WTC11 (cell line): ENCODE data around the gene ID3. TPM values are rescaled to one million over a fixed set of nuclear protein-coding genes. Genes with fewer than 3 reads are reported as not detected.

Experiments used
- ATAC-seq: fragments of 200-7000 bp; cut with Tn5 transposase; 2 replicates; pipeline ENCODE4 v1.10.0; 2021; ENCODE audit warnings: mild to moderate bottlenecking, moderate library complexity
- CTCF ChIA-PET: fragments of 300-600 bp; sonication (Branson Sonifier 250); formaldehyde crosslinking; loops from one replicate; lab custom pipeline; 2021; ENCODE audit warnings: antibody characterized with exemption; lab: Charles Lee
- POLR2A ChIA-PET: fragments of 350-600 bp; sonication (Branson Sonifier 250); formaldehyde crosslinking; loops from one replicate; lab custom pipeline; 2021; ENCODE audit warnings: antibody characterized with exemption; lab: Charles Lee
- DNase-seq: peaks from one replicate; pipeline ENCODE4 v3.0.0; 2021; ENCODE audit warnings: low spot score
- H3K27ac Mint-ChIP-seq: 2 replicates; pipeline ENCODE4 v1.8.0; 2021; ENCODE audit warnings: mixed read lengths
- H3K27me3 Mint-ChIP-seq: 2 replicates; pipeline ENCODE4 v1.8.0; 2021; ENCODE audit warnings: low read depth, mild to moderate bottlenecking, moderate library complexity, mixed read lengths
- H3K36me3 Mint-ChIP-seq: 2 replicates; pipeline ENCODE4 v1.8.0; 2021; ENCODE audit warnings: mixed read lengths
- H3K4me1 Mint-ChIP-seq: 2 replicates; pipeline ENCODE4 v1.8.0; 2022; ENCODE audit warnings: mixed read lengths
- H3K4me3 Mint-ChIP-seq: 2 replicates; pipeline ENCODE4 v1.8.0; 2021; ENCODE audit warnings: mild to moderate bottlenecking, moderate library complexity, mixed read lengths
- H3K9me3 Mint-ChIP-seq: 2 replicates; pipeline ENCODE4 v1.8.0; 2021; ENCODE audit warnings: mixed read lengths
- CDX4 ChIP-seq: fragments of 250-450 bp; sonication (Bioruptor Pico); IDR thresholded peaks from 2 replicates; pipeline ENCODE4 v1.9.0; 2021; ENCODE audit warnings: moderate library complexity, mild to moderate bottlenecking, inconsistent platforms, borderline replicate concordance
- E2F1 ChIP-seq: sonication (generic); formaldehyde crosslinking; IDR thresholded peaks from 2 replicates; pipeline ENCODE4 v1.8.0; 2022; ENCODE audit warnings: mild to moderate bottlenecking, missing genetic modification reagents
- NR2C2 ChIP-seq: sonication (generic); formaldehyde crosslinking; IDR thresholded peaks from 2 replicates; pipeline ENCODE4 v1.8.0; 2022; ENCODE audit warnings: mild to moderate bottlenecking, missing genetic modification reagents
- PRDM15 ChIP-seq: sonication (generic); formaldehyde crosslinking; IDR thresholded peaks from 2 replicates; pipeline ENCODE4 v1.8.0; 2022; ENCODE audit warnings: missing genetic modification reagents
- PRRX2 ChIP-seq: fragments of 250-450 bp; sonication (Bioruptor Pico); IDR thresholded peaks from 2 replicates; pipeline ENCODE4 v1.8.0; 2021; ENCODE audit warnings: mild to moderate bottlenecking
- STAT6 ChIP-seq: sonication (generic); formaldehyde crosslinking; conservative IDR thresholded peaks from 2 replicates; pipeline ENCODE4 v1.8.1; 2023; ENCODE audit warnings: mild to moderate bottlenecking, low read depth, missing genetic modification reagents, moderate library complexity
- TEAD1 ChIP-seq: sonication (generic); formaldehyde crosslinking; IDR thresholded peaks from 2 replicates; pipeline ENCODE4 v1.8.0; 2022; ENCODE audit warnings: mild to moderate bottlenecking, missing genetic modification reagents
- ZNF219 ChIP-seq: sonication (generic); formaldehyde crosslinking; IDR thresholded peaks from 2 replicates; pipeline ENCODE4 v1.8.0; 2023; ENCODE audit warnings: missing genetic modification reagents, mild to moderate bottlenecking, borderline replicate concordance
- ZNF263 ChIP-seq: sonication (generic); formaldehyde crosslinking; IDR thresholded peaks from 2 replicates; pipeline ENCODE4 v1.8.1; 2022; ENCODE audit warnings: low read depth, mild to moderate bottlenecking, moderate library complexity, missing genetic modification reagents
- ZNF281 ChIP-seq: sonication (generic); formaldehyde crosslinking; IDR thresholded peaks from 2 replicates; pipeline ENCODE4 v1.8.0; 2023; ENCODE audit warnings: mild to moderate bottlenecking, missing genetic modification reagents
- total RNA-seq: library from RNA; stranded (reverse); gene quantifications from 3 replicates; pipeline ENCODE4 v1.2.3, GENCODE V29; 2021

ID3 gene
- total RNA-seq, 1 experiment from 2014 or later: 168 TPM

- TF ChIP-seq ZNF281 (CRISPR knock-in tag) (no peak), PRDM15 (no peak), NR2C2 (CRISPR knock-in tag) (no peak)
Observed at GRCh38 chr1:23573574-23574182, 14.4 kb upstream of the ID3 start (continued).

GRCh38 chr1:23571465-23571864 is 12.2 kb upstream of the ID3 start:
- Mint-ChIP-seq H3K9me3 (peaks cover 7% of the 10 kb centered on the region), H3K27ac (no peak overlapping the region), H3K4me3 (no peak overlapping the region), H3K4me1 (peaks cover 41% of the 10 kb centered on the region), H3K27me3 (peaks cover 2% of the 10 kb centered on the region; the same call in 1 of the 2 replicates), H3K36me3 (peaks cover 7% of the 10 kb centered on the region)
- ChIA-PET POLR2A (interaction anchor here (0.7 kb wide), 1 partner anchor 23 kb away, joined by 4 read pairs; no protein-coding TSS in a partner anchor), CTCF (interaction anchor here (0.7 to 3.7 kb wide), 3 partner anchors 32 to 67 kb away, joined by 4 to 22 read pairs (median 4); no protein-coding TSS in a partner anchor)
- ATAC-seq: no peak
- DNase-seq: no peak
- TF ChIP-seq CDX4 (CRISPR knock-in tag) (no peak), ZNF219 (CRISPR knock-in tag) (no peak), E2F1 (CRISPR knock-in tag) (no peak), ZNF281 (CRISPR knock-in tag) (no peak), ZNF263 (CRISPR knock-in tag) (no peak), TEAD1 (CRISPR knock-in tag) (no peak), PRRX2 (CRISPR knock-in tag) (no peak), STAT6 (CRISPR knock-in tag) (no peak)
